ENCODE data around the gene TFE3. TPM values are rescaled to one million over a fixed set of nuclear protein-coding genes. Genes with fewer than 3 reads are reported as not detected.
"Not testable (repeated sequence)": the region's sequence is repeated elsewhere in the genome, so short reads cannot be mapped to it uniquely, and the experiment has no call there.

TFE3 gene
- polyA plus RNA-seq, 10 donors, result 17.6 to 26.0 (median 21.0) TPM

DNA sequence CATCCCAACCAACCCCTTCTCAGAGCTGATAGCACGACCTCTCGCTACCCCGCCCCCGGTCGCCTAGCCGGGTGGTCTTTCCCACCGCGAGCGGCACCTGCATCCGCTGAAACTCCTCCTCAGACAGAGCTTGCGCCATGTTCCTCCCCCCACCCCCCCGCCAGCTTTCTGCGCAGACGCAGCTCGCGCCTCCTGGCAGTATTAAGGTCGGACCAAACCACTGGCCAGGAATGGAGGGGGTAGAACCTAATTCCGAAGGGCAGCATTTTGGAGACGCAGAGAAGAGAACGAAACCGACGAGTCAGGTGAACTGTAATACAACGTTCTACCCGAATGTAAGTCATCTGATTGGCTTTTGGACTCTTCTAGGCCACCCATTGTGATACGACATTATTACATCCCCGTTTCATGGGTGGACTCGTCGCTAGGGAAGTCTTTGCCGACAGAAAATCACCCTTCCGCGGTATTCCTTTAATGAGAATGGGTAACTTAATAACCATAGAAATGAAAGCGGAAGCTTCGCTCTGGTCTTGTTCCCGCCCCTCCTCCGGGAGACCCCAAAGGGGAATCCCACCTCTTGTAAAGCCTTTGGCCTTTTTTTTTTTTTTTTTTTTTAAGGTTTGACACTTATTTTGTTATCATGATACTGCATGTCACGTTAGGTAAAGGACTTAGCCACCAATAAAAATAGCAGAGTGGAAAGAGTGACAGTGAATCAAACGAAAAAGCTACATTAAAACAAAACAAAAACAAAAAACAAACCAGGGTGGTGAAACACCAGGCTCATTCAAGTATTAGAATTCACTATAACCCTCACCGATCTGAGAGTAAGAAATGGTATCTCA, 40.8 kb downstream of the TFE3 start, which contains the start of gene GRIPAP1:
TSS of gene GRIPAP1 (minus strand) at position 174 of the 845 bp plus-strand sequence. CDS start at position 139, 35 bp downstream.
- DNase-seq, result peak; percentile 84 to 93 (median 90)

DNA sequence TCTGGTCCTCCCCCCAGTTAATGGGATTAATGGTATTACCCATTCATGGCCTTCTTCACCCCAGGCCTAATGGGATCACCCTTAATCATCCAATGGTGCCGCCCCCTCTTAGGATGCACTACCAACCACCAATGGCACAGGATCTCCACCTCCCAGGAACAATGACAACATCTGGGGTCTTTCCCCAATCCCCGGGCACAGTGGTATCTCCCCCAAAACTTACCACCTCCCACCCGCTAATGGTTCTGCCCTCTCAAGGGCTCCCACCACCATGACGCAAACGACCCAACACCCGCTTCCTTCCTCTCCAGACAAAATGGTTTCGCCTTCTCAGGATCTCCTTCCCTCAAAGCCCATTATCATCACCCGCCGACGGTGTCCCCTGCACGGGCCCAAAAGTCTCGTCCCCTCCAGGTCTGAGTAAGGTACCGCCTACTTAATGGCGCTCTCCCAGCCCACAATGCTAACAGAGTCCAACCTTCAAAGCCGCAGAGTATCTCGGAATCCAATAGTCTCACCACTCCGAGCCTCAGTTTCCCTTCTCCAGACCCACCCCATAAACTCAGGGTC, 41.6 kb downstream of the TFE3 start:
- peak in 1 of 3 donors; percentile 0 for DNase-seq

GRCh38 chrX:49000636-49001035, 42.5 kb downstream of the TFE3 start:
- no peak for DNase-seq

- no peak for DNase-seq
These were observed 44.1 kb downstream of the TFE3 start for GRCh38 chrX:48999030-48999429.

- no peak for DNase-seq
These were observed 44.8 kb downstream of the TFE3 start for GRCh38 chrX:48998391-48998790.

DNA sequence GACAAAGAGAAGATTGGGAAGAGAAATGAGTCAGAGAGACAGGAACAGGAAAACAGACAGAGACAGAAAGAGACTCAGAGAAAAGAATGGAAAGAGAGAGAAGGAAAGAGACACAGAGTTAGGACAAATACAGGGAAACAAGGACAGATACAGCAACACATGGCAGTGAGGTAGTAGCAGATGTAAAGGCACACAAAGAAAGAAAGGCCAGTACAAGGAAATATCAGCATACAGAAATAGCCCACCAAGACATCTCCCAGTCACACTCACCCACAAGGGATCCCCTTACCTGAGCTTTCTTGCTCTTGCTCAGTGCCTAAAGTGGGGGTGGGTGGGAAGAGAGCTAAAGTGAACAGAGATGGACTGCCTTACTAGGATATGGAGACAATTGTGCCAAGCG, 45.3 kb downstream of the TFE3 start:
- no peak for DNase-seq

DNA sequence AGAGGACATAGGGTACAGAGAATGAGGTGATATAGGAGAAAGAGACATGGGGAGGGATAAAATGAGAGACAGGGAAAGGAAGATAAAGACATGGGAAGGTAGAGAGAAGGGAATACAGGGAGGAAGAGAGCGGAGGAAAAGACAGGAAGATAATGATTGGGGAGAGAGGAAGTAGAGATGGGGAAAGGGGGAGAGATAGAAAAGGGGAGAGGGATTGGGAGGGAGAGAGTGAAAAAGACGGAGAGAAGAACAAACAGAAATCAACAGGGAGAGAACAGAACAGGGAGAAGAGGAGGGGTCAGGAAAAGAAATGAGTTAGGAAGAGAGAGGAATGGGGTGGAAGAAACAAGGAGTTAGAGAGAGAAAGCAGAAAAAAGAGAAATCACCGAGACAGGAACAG, 45.7 kb downstream of the TFE3 start:
- DNase-seq, result no peak

- no peak for DNase-seq
These were observed 46.2 kb downstream of the TFE3 start for GRCh38 chrX:48996969-48997368.

GRCh38 chrX:48992341-48992740, 50.8 kb downstream of the TFE3 start:
- no peak for DNase-seq

DNA sequence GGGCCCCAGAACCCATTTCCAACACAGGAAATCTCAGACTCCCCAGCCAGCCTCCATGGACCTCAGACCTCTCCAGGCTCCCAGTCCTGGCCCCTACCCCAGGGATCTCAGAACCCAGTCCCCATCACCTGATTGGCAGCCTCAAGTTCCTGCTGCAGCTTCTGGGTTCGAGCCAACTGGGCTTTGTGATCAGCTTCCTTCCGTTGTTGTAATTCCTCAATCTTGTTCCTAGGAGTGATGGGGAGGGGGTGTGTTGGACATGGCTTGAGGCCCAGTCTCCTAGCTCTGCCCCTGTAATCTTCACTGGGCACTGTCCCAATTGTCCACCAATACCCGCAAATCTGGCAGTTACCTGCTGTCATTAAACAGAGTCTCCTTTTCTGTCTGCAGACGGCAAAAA, 53.7 kb downstream of the TFE3 start:
- DNase-seq, result no peak

DNA sequence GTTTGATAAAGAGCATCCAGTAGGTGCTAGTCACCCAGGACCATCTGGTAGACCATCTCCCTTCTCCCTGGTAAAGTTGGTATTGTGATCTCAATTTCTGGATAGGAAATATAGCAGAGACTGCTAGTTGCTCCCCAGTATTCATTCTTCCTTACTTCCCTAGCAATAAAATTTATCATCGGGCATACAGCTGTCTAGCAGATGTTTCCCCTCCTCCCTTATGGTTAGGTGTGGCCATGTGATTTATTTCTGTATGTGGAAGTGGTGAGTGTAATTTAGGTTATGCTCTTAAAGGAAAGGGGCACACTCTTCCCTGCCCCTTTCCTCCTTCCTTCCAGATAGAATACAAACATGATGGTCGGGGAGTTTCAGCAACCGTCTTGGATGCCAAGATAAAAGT, 59.3 kb downstream of the TFE3 start:
- DNase-seq, result no peak

- no peak for DNase-seq
These were observed 60.1 kb downstream of the TFE3 start for GRCh38 chrX:48983081-48983480.

DNA sequence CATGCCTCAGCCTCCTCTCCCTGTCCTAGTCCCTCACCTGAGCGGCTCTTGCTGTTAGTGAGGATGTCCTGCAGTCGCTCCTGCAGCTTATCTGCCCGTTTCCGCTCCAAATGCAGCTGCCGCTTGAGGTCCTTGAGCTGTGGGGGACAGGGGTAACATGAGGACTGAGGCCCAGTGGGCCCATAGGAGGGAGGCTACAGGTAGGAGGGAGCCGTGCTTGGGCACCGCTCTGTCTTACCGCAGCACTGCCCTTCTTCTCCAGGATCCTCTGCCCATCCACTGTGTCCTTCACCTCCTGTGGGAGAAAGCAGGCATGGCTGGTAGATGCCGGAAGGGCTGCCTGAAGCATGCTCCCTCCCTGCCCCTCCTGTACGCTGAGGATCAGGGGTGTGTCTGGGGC, 62.0 kb downstream of the TFE3 start:
- no peak for DNase-seq

DNA sequence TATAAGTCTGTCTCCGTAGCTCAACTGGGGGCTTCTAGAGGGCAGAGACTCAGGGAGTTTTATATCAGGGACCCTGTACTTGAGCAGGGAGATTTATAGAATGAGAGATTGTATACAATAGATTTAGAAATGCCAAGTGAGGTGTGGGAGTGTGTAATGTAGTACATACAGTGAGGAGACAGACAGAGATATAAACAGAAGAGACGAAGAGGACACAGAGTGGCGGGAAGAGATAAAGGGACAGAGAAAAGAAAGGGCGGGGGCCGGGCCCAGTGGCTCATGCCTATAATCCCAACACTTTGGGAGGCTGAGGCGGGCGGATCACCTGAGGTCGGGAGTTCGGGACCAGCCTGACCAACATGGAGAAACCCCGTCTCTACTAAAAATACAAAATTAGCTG, 62.8 kb downstream of the TFE3 start:
- not testable (repeated sequence) for DNase-seq

Other genes starting within 250 kb of the TFE3 start
- gene HDAC6, start 241.3 kb downstream of the TFE3 start, polyA plus RNA-seq (ENCODE audit: insufficient read length in 10 of 10), result 100 to 1,000 TPM in 5 of 10 donors, 10 to 100 TPM in 5; 76.5 to 118 (median 95.7) TPM
- gene ERAS, start 216.8 kb downstream of the TFE3 start, polyA plus RNA-seq (ENCODE audit: insufficient read length in 10 of 10), result not detected
- gene PCSK1N, start 207.7 kb downstream of the TFE3 start, polyA plus RNA-seq (ENCODE audit: insufficient read length in 10 of 10), result under 1 TPM in 6 of 10 donors, not detected in 4; 0.15 to 0.76 (median 0.22) TPM
- gene TIMM17B, start 145.6 kb downstream of the TFE3 start, polyA plus RNA-seq (ENCODE audit: insufficient read length in 10 of 10), result 10 to 100 TPM; 24.1 to 39.0 (median 30.1) TPM
- 10 to 100 TPM; 45.2 to 72.5 (median 57.7) TPM for gene PQBP1, start 145.4 kb downstream of the TFE3 start, polyA plus RNA-seq (ENCODE audit: insufficient read length in 10 of 10)
- gene SLC35A2, start 131.7 kb downstream of the TFE3 start, polyA plus RNA-seq (ENCODE audit: insufficient read length in 10 of 10), result 10 to 100 TPM; 12.9 to 20.8 (median 16.2) TPM
- gene PIM2, start 124.3 kb downstream of the TFE3 start, polyA plus RNA-seq (ENCODE audit: insufficient read length in 10 of 10), result 1 to 10 TPM; 1.3 to 9.1 (median 2.1) TPM
- 10 to 100 TPM; 31.5 to 41.9 (median 34.9) TPM for gene OTUD5, start 85.8 kb downstream of the TFE3 start, polyA plus RNA-seq (ENCODE audit: insufficient read length in 10 of 10)
- gene KCND1, start 71.5 kb downstream of the TFE3 start, polyA plus RNA-seq (ENCODE audit: insufficient read length in 10 of 10), result 1 to 10 TPM in 6 of 10 donors, under 1 TPM in 4; 0.87 to 2.2 (median 1.3) TPM
- 10 to 100 TPM; 16.9 to 34.3 (median 23.9) TPM for gene GRIPAP1, start 41.1 kb downstream of the TFE3 start, polyA plus RNA-seq (ENCODE audit: insufficient read length in 10 of 10)
- gene CCDC120, start 15.6 kb upstream of the TFE3 start, polyA plus RNA-seq (ENCODE audit: insufficient read length in 10 of 10), result 1 to 10 TPM; 3.2 to 5.3 (median 3.8) TPM
- gene PRAF2, start 30.6 kb upstream of the TFE3 start, polyA plus RNA-seq (ENCODE audit: insufficient read length in 10 of 10), result 10 to 100 TPM; 16.4 to 28.4 (median 22.5) TPM
- 10 to 100 TPM; 26.6 to 49.1 (median 34.1) TPM for gene WDR45, start 36.5 kb upstream of the TFE3 start, polyA plus RNA-seq (ENCODE audit: insufficient read length in 10 of 10)
- gene GPKOW, start 80.4 kb upstream of the TFE3 start, polyA plus RNA-seq (ENCODE audit: insufficient read length in 10 of 10), result 10 to 100 TPM; 15.4 to 19.0 (median 18.0) TPM
- 1 to 10 TPM in 9 of 10 donors, under 1 TPM in 1; 0.97 to 2.4 (median 1.9) TPM for gene MAGIX, start 119.4 kb upstream of the TFE3 start, polyA plus RNA-seq (ENCODE audit: insufficient read length in 10 of 10)
- gene PLP2, start 128.5 kb upstream of the TFE3 start, polyA plus RNA-seq (ENCODE audit: insufficient read length in 10 of 10), result 100 to 1,000 TPM in 9 of 10 donors, 10 to 100 TPM in 1; 75.3 to 165 (median 144) TPM
- gene PRICKLE3, start 143.0 kb upstream of the TFE3 start, polyA plus RNA-seq (ENCODE audit: insufficient read length in 10 of 10), result 1 to 10 TPM; 2.6 to 5.0 (median 4.0) TPM
- gene SYP, start 156.8 kb upstream of the TFE3 start, polyA plus RNA-seq (ENCODE audit: insufficient read length in 10 of 10), result 1 to 10 TPM in 8 of 10 donors, under 1 TPM in 2; 0.95 to 1.6 (median 1.3) TPM
- under 1 TPM in 2 of 10 donors, not detected in 8; 0.05 to 0.27 TPM for gene CACNA1F, start 190.0 kb upstream of the TFE3 start, polyA plus RNA-seq (ENCODE audit: insufficient read length in 10 of 10)
- 10 to 100 TPM in 8 of 10 donors, 1 to 10 TPM in 2; 9.4 to 12.3 (median 11.1) TPM for gene CCDC22, start 192.1 kb upstream of the TFE3 start, polyA plus RNA-seq (ENCODE audit: insufficient read length in 10 of 10)
- under 1 TPM; 0.19 to 0.95 (median 0.43) TPM for gene FOXP3, start 221.4 kb upstream of the TFE3 start, polyA plus RNA-seq (ENCODE audit: insufficient read length in 10 of 10)
- 1 to 10 TPM; 6.0 to 8.3 (median 7.0) TPM for gene PPP1R3F, start 226.4 kb upstream of the TFE3 start, polyA plus RNA-seq (ENCODE audit: insufficient read length in 10 of 10)

Data from muscle of back (tissue), 11 donors.